ENCODE measurements around the gene ATP6AP1.

Gene ATP6AP1

GRCh38 chrX:154469880-154470279 lies 41.4 kb downstream of the ATP6AP1 start:
- TF ChIP-seq CTCF (IDR thresholded peaks at IDR 0.05; ENCODE audit: low read depth, low read length, missing control alignments), result no peak
- H3K4me3 ChIP-seq (ENCODE audit: low read depth, low read length), result no peak overlapping the region
- DNase-seq (ENCODE audit: low read depth), result no peak

GRCh38 chrX:154470434-154470833 lies 42.0 kb downstream of the ATP6AP1 start:
- no peak for TF ChIP-seq CTCF (IDR thresholded peaks at IDR 0.05; ENCODE audit: low read depth, low read length, missing control alignments)
- no peak for DNase-seq (ENCODE audit: low read depth)
- no peak overlapping the region for H3K4me3 ChIP-seq (ENCODE audit: low read depth, low read length)

- no peak for TF ChIP-seq CTCF (IDR thresholded peaks at IDR 0.05; ENCODE audit: low read depth, low read length, missing control alignments)
- H3K4me3 ChIP-seq (ENCODE audit: low read depth, low read length), result no peak overlapping the region
- DNase-seq (ENCODE audit: low read depth), result no peak
Observed at GRCh38 chrX:154470914-154471568, 42.6 kb downstream of the ATP6AP1 start.

GRCh38 chrX:154471839-154472684 lies 43.6 kb downstream of the ATP6AP1 start:
- no peak for DNase-seq (ENCODE audit: low read depth)
- H3K4me3 ChIP-seq (ENCODE audit: low read depth, low read length), result no peak overlapping the region

GRCh38 chrX:154472685-154473632 lies 44.5 kb downstream of the ATP6AP1 start:
- no peak for DNase-seq (ENCODE audit: low read depth)
- no peak overlapping the region for H3K4me3 ChIP-seq (ENCODE audit: low read depth, low read length)
- no peak for TF ChIP-seq CTCF (IDR thresholded peaks at IDR 0.05; ENCODE audit: low read depth, low read length, missing control alignments)

More at GRCh38 chrX:154471839-154472684, 43.6 kb downstream of the ATP6AP1 start:
- no peak for TF ChIP-seq CTCF (IDR thresholded peaks at IDR 0.05; ENCODE audit: low read depth, low read length, missing control alignments)

- no peak for TF ChIP-seq CTCF (IDR thresholded peaks at IDR 0.05; ENCODE audit: low read depth, low read length, missing control alignments)
- DNase-seq (ENCODE audit: low read depth), result no peak
- no peak overlapping the region for H3K4me3 ChIP-seq (ENCODE audit: low read depth, low read length)
Observed at GRCh38 chrX:154473683-154474082, 45.2 kb downstream of the ATP6AP1 start.
